HG02943 (cell line): ENCODE measurements around the gene TMEM167A.

Source experiments
- ATAC-seq: cut with Tn5 transposase; IDR thresholded peaks from one replicate; pipeline ENCODE4 v1.9.1; 2021; ENCODE audit warnings: mild to moderate bottlenecking, low read depth, moderate library complexity; ENCODE audit not compliant: unreplicated experiment

TMEM167A gene

GRCh38 chr5:83076742-83077661, at the start of gene TMEM167A, which contains the start of gene XRCC4:
TSS of gene TMEM167A (minus strand) at chr5:83077394. CDS start at chr5:83077323, 71 bp downstream.
TSS of gene XRCC4 (plus strand) at chr5:83077547. CDS start at chr5:83104920, 27,373 bp downstream.
- ATAC-seq = peak; percentile 98

GRCh38 chr5:83126501-83126900, 49.3 kb upstream of the TMEM167A start:
- no peak for ATAC-seq

GRCh38 chr5:83125560-83125959, 48.4 kb upstream of the TMEM167A start:
- ATAC-seq = no peak

GRCh38 chr5:83124593-83124992, 47.4 kb upstream of the TMEM167A start:
- no peak for ATAC-seq

DNA sequence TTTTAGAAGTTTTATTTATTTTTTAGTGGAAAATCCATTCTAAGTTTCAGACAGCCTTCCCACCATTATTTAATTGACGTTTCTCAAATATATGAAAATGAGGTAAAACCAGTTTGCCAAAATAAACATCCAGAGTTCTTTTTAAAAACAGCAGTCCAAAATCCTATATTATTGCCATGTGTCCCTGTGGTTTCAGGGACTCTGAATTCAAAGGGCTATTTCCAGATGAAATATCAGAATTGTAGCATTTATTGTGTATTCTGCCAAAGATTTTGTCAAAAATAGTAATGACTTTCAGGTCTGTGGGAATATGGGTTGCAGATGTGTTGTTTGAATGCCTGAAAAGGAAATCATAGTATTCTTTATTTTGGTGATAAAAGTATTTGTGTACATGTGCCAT, 41.8 kb upstream of the TMEM167A start:
- no peak for ATAC-seq

DNA sequence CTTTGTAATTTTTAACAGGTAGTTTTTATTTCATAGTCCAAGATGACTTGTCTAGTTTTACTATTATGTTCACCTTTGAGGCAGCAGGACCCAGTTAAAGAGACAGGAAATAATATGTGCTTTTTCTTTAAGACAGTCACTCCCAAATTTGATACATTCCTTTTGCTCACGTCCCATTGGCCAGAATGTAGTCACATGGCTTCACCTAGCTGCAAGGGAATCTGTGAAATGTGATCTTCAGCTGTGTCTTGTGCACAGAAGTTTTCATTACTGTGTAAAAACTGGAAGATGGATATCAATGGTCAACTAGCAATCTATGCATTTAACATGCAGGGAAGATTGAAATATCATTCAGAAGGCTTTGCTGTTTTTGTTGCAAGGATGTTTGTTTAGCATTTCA, 41.3 kb upstream of the TMEM167A start:
- no peak for ATAC-seq

- no peak for ATAC-seq
These were observed 38.6 kb upstream of the TMEM167A start for GRCh38 chr5:83115816-83116215.

GRCh38 chr5:83109380-83109779, 32.2 kb upstream of the TMEM167A start:
- ATAC-seq = no peak

DNA sequence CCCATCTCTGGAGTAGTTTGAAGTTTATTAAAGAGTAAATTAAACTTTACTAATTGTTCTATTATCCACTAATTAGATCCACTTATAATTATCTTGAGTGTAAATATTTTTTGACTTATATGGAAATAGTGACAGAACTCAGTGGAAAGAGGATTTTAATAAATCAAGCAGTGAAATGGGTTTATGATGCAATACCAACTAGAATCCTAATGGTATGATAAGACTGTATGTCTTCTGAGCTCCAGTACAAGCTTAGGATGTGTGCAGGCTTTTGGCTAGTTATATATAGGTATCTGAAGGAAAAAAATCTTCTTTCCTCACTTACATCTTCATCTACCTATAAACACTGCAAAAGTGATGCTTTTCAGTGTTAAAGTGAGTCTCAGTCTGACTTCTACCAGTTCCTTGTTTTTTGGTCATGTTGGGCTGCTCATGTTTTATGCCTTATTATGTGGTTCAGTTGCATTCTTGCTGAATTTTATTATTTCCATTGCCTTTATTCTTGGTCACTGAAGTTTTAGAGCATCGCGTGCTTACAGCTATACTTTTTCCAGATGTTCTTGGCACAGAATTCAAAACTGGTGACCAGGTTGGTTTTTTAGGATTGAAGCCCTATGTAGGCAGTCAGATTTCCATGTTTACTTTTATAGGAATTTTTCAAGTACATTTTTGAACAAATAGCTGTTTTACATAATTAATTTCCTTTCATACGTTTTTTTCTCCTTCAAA, 30.7 kb upstream of the TMEM167A start:
- no peak for ATAC-seq

DNA sequence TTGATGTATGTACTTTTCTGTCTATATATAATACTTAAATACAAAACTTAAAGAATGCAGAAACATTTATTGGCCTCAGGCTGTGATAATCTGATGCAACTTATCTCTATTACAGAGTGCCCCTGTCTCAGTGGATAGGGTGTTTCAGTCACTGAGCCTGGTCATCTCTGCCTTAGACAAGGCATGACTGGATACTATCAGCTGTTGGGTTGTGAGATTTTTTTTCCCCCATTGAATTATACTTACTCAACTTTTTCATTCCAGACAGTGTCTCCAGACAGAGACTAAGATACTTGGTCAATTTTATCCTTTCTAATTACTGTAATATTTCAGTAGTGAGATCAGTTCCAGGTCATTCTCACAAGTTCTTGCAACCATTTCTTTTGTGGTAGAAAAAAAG, 26.8 kb upstream of the TMEM167A start:
- no peak for ATAC-seq

DNA sequence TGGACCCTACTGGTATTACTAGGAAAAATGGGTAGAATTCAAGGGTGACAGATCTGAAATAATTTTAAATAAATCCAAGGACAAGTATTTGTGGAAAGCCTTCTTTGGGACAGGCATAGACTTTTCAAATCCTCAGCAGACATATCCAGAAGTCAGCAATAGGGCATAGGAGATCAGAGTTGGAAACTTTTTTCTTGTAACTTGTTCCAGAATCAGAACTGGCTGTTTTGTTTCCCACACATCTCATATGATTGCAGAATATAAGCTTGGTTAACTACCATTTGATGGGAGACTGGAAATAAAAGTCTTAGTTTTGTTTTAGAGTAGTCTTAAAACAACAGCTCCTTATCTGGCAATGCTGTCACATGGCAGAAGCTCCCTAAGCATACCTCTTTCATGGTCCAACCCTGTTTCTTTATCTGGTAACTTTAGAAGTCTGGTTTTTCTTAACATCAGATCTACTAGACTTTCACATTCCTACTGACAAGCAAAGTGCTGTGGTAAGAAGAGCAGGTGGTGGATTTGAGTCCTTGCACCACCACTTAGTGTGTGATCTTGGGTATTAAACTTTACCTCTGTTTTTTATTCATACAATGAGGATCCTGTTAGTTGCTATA, 25.3 kb upstream of the TMEM167A start:
- ATAC-seq = no peak

GRCh38 chr5:83101514-83101913, 24.3 kb upstream of the TMEM167A start:
- ATAC-seq = no peak

- ATAC-seq = no peak
These were observed 22.3 kb upstream of the TMEM167A start for GRCh38 chr5:83099445-83099844.

DNA sequence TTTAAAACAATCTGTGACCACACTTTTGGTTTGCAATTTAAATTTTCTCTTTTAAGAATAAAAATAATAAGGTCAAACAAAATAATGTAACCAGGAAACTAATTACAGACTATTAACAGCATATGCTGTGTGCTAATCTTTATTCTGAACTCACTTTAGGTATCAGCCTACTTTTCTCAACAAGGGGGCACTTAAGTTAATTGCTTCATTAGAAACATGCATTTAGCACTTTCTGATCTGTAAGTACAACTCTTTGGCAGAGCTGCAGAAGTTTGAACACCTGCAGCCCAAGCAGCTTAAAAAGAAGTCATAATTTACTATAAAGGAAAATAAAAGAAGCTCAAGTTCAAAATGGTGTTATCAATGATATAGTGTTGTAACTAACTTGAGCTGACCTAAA, 21.8 kb upstream of the TMEM167A start:
- no peak for ATAC-seq

DNA sequence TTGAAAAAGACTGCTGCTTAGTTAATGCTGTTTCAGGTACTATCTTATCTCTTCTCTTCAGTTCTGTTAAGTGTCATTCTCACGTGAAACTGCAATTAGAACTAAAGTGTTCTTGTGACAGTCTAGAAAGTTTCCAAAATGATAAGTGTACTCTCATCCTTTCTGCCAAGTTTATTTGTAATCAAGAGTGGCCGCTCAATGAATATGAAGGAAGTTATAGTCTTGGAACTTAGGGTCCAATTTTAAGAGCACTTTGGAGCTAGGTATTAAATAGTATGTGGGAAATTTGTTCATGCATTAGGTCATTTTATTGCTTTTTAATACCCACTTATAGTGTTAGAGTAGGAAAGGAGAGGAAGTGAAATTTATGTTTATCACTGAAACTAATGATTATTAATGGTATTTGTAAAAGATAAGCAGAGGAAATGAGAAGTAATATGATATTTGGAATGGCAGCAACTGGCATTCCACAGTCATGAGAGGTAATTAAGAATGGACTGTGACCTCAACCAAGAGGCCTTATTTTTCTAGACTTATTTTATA, 20.6 kb upstream of the TMEM167A start:
- ATAC-seq = no peak

DNA sequence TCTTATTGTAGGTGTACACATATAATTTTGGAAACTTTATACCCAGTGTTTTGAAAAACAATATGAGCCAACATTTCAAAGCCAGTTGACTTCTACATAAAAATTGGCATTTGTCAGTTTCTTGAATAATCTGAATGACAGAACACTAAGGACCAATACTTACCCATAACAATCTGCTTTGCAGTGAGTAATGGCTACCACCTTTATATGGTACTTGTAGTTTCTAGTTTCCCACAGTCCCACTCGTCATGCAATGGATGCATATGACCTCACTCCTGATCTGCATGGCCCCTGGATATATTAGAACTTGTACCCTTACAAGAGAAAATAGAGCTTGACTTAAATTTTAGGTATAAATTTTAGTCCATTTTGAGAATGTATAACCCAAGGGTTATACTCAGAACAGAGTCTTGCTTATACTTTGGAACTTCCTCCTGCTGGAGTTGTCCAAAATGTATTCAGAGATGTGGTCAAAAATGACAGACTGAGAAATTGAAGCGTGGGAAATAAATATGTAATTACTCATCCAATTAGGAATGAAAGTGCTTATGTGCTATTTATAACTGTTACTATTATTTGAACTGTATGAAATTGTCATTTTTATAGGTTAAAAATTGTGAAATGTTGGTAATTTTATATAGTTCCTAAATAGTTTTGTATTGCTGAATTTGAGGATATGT, 19.6 kb upstream of the TMEM167A start:
- no peak for ATAC-seq

GRCh38 chr5:83095957-83096539, 18.9 kb upstream of the TMEM167A start:
- ATAC-seq = no peak

DNA sequence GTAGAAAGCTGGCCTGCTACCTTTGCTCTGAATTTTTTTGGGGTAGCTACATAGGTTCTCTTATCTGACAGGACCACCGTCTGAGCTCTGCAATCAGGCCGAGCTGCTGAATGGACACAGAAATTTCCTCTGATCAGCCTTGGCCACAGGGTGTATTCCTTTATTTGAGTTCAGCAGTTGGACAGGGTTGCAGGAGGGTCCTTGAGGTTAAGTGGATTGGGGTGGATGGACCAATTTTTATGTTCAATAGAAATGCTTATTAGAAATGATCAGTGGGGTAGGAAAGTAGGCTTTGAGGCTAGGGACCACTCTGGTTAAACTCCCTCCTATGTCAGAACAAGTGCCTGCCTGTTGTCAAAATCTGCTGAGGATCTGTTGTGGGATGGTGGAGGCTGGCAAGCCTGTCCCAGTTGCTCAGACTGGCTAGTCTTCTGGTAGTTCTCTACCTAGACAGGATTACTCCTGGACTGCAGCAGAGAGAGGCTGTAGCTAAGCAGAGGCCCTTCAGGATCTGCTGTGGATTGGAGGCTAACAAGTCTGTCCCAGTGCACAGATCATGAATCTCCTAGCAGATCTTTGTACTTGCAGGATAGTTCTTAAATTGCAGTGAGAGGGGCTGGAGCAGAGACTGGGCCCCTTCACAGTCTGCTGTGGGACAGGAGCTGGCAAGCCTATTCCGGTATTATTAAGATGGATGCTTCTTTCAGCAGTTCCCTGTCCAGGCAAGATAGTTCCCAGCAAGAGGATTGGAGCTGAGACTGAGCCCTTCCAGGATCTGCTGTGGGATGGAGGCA, 18.2 kb upstream of the TMEM167A start:
- ATAC-seq = no peak

GRCh38 chr5:83093692-83094091, 16.5 kb upstream of the TMEM167A start:
- ATAC-seq = no peak
